Measurements from ENCODE around the gene NR1D2. TPM values are rescaled to one million over a fixed set of nuclear protein-coding genes. Genes with fewer than 3 reads are reported as not detected.

The NR1D2 gene
- polyA plus RNA-seq, 3 donors: 4.1 to 5.4 (median 5.3) TPM

GRCh38 chr3:23928524-23928923 lies 16.6 kb upstream of the NR1D2 start:
- H3K27ac ChIP-seq (ENCODE audit: low read depth in 1 of 2, low read length in 2 of 2): no peak overlapping the region
- H3K27ac Mint-ChIP-seq: no peak overlapping the region
- H3K9me3 ChIP-seq (replicated peaks in 1 of 2; ENCODE audit: control insufficient read depth in 1 of 2, insufficient read depth in 1 of 2, low read length in 2 of 2): no peaks in the 10 kb centered on the region
- intact Hi-C loops (cut with micrococcal nuclease): no loop called here
- no peak overlapping the region for H3K4me3 Mint-ChIP-seq
- H3K36me3 ChIP-seq (replicated peaks in 1 of 2; ENCODE audit: control insufficient read depth in 1 of 2, insufficient read depth in 2 of 2, low read length in 2 of 2): no peaks in the 10 kb centered on the region
- peak; percentile 7 to 43 (median 41) for DNase-seq
- H3K4me2 ChIP-seq (replicated peaks; ENCODE audit: extremely low read depth, low read length, poor library complexity, severe bottlenecking): no peak overlapping the region
- WGBS (ENCODE audit: insufficient coverage): 40% methylated on average over 5 of the region's 8 CpGs
- peaks cover 0 to 2% (median 0%) of the 10 kb centered on the region in 7 donors for H3K9me3 Mint-ChIP-seq
- H3K4me3 ChIP-seq (replicated peaks in 1 of 3; ENCODE audit: low read depth in 2 of 3, low read length in 3 of 3): no peak overlapping the region
- no peaks in the 10 kb centered on the region for H3K27me3 Mint-ChIP-seq (ENCODE audit: low read depth in 3 of 3)
- H3K9ac ChIP-seq (ENCODE audit: insufficient read depth, low read length, poor library complexity, severe bottlenecking): no peak overlapping the region
- peaks cover 35% of the 10 kb centered on the region for H3K4me1 Mint-ChIP-seq
- TF ChIP-seq CTCF (IDR thresholded peaks at IDR 0.05): no peak
- no peaks in the 10 kb centered on the region for H4K20me1 ChIP-seq (ENCODE audit: insufficient read depth, low read length)
- no peak overlapping the region for H2AFZ ChIP-seq (ENCODE audit: insufficient read depth, low read depth, low read length, poor library complexity, severe bottlenecking)
- no peaks in the 10 kb centered on the region for H3K36me3 Mint-ChIP-seq
- peaks cover 0 to 5% of the 10 kb centered on the region in 2 donors for H3K4me1 ChIP-seq (ENCODE audit: control insufficient read depth in 1 of 2, insufficient read depth in 2 of 2, low read length in 2 of 2)
- no peaks in the 10 kb centered on the region for H3K79me2 ChIP-seq (ENCODE audit: insufficient read depth, low read length)
- H3K27me3 ChIP-seq (ENCODE audit: control insufficient read depth in 2 of 2, insufficient read depth in 2 of 2, low read length in 2 of 2): no peaks in the 10 kb centered on the region

GRCh38 chr3:23931597-23931996 lies 13.5 kb upstream of the NR1D2 start:
- Mint-ChIP-seq H3K9me3 (no peaks in the 10 kb centered on the region), H3K36me3 (no peaks in the 10 kb centered on the region), H3K27ac (no peak overlapping the region), H3K4me1 (peaks cover 31% of the 10 kb centered on the region), H3K27me3 (ENCODE audit: low read depth in 3 of 3) (no peaks in the 10 kb centered on the region), H3K4me3 (no peak overlapping the region)
- no peaks in the 10 kb centered on the region for H4K20me1 ChIP-seq (ENCODE audit: insufficient read depth, low read length)
- H3K36me3 ChIP-seq (replicated peaks in 1 of 2; ENCODE audit: control insufficient read depth in 1 of 2, insufficient read depth in 2 of 2, low read length in 2 of 2): no peaks in the 10 kb centered on the region
- 14% methylated on average over 2 of the region's 3 CpGs for WGBS (ENCODE audit: insufficient coverage)
- H3K9ac ChIP-seq (ENCODE audit: insufficient read depth, low read length, poor library complexity, severe bottlenecking): no peak overlapping the region
- H3K79me2 ChIP-seq (ENCODE audit: insufficient read depth, low read length): no peaks in the 10 kb centered on the region
- H2AFZ ChIP-seq (ENCODE audit: insufficient read depth, low read depth, low read length, poor library complexity, severe bottlenecking): peak overlapping the region; percentile 32
- H3K4me1 ChIP-seq (ENCODE audit: control insufficient read depth in 1 of 2, insufficient read depth in 2 of 2, low read length in 2 of 2): no peaks in the 10 kb centered on the region
- intact Hi-C loops (cut with micrococcal nuclease): no loop called here
- no peak overlapping the region for H3K4me2 ChIP-seq (replicated peaks; ENCODE audit: extremely low read depth, low read length, poor library complexity, severe bottlenecking)
- no peak for TF ChIP-seq CTCF (IDR thresholded peaks at IDR 0.05)
- no peak overlapping the region for H3K27ac ChIP-seq (ENCODE audit: low read depth in 1 of 2, low read length in 2 of 2)
- no peak for DNase-seq
- H3K4me3 ChIP-seq (replicated peaks in 1 of 3; ENCODE audit: low read depth in 2 of 3, low read length in 3 of 3): no peak overlapping the region
- H3K27me3 ChIP-seq (ENCODE audit: control insufficient read depth in 2 of 2, insufficient read depth in 2 of 2, low read length in 2 of 2): no peaks in the 10 kb centered on the region
- H3K9me3 ChIP-seq (replicated peaks in 1 of 2; ENCODE audit: control insufficient read depth in 1 of 2, insufficient read depth in 1 of 2, low read length in 2 of 2): no peaks in the 10 kb centered on the region
